Natural killer cell (primary cell): ENCODE measurements around the gene GSE1. TPM values are rescaled to one million over a fixed set of nuclear protein-coding genes. Genes with fewer than 3 reads are reported as not detected.

ENCODE experiments used
- ATAC-seq, 3 donors: fragments of 150-1000 bp in 2 of 3; fragments of 200-7000 bp in 1 of 3; cut with Tn5 transposase; 1 replicate in 1 of 3; 2 replicates in 2 of 3; pipeline ENCODE4 v1.10.0; 2021; ENCODE audit warnings: mild to moderate bottlenecking in 2 of 3, moderate library complexity in 2 of 3
- DNase-seq, 2 donors: peaks; one replicate each; pipeline versions ENCODE4 v3.0.0 to v3.0.0-alpha.2; 2013 to 2021; ENCODE audit warnings: mixed read lengths in 1 of 2
- H3K27ac ChIP-seq: one replicate; pipeline ENCODE4 v1.5.1; 2013; ENCODE audit warnings: mild to moderate bottlenecking, low read length
- H3K27me3 ChIP-seq: one replicate; pipeline ENCODE4 v1.6.1; 2013; ENCODE audit warnings: low read length; ENCODE audit not compliant: control insufficient read depth, insufficient read depth
- H3K36me3 ChIP-seq: one replicate; pipeline ENCODE4 v1.6.1; 2013; ENCODE audit warnings: low read length; ENCODE audit not compliant: control insufficient read depth, insufficient read depth
- H3K4me1 ChIP-seq: one replicate; pipeline ENCODE4 v1.6.1; 2013; ENCODE audit warnings: low read length; ENCODE audit not compliant: control insufficient read depth, insufficient read depth
- H3K4me3 ChIP-seq: one replicate; pipeline ENCODE4 v1.5.1; 2013; ENCODE audit warnings: low read length
- H3K9me3 ChIP-seq: one replicate; pipeline ENCODE4 v1.6.1; 2013; ENCODE audit warnings: low read length; ENCODE audit not compliant: control insufficient read depth, insufficient read depth
- H3K27ac Mint-ChIP-seq, 2 donors: one replicate each; pipeline ENCODE4 v1.8.0; 2022; ENCODE audit warnings: mild to moderate bottlenecking in 2 of 2, mixed read lengths in 2 of 2, moderate library complexity in 1 of 2
- H3K27me3 Mint-ChIP-seq, 2 donors: one replicate each; pipeline ENCODE4 v1.8.0; 2022; ENCODE audit warnings: low read depth in 2 of 2, mixed read lengths in 2 of 2
- H3K36me3 Mint-ChIP-seq: one replicate; pipeline ENCODE4 v1.8.0; 2022; ENCODE audit warnings: mixed read lengths
- H3K4me1 Mint-ChIP-seq, 2 donors: one replicate each; pipeline ENCODE4 v1.8.0; 2022; ENCODE audit warnings: mixed read lengths in 2 of 2
- H3K4me3 Mint-ChIP-seq: one replicate; pipeline ENCODE4 v1.8.0; 2022; ENCODE audit warnings: mild to moderate bottlenecking, moderate library complexity, mixed read lengths
- H3K9me3 Mint-ChIP-seq, 2 donors: one replicate each; pipeline ENCODE4 v1.8.0; 2022; ENCODE audit warnings: mixed read lengths in 2 of 2
- WGBS: methylation state at CpG from one replicate; pipeline ENCODE4 v1.1.7; 2013; ENCODE audit warnings: missing lambda C conversion rate; ENCODE audit not compliant: insufficient coverage; 5-methylcytosine and 5-hydroxymethylcytosine counted together
- intact Hi-C: fragments of 100-400 bp; cut with micrococcal nuclease; formaldehyde crosslinking; loops from one replicate; pipeline ENCODE4 v1.14.2; 2022
- total RNA-seq, 4 donors: library from RNA; stranded (reverse); fragments of 120-200 nt in 1 of 4; gene quantifications; one replicate each; pipeline versions ENCODE4 v1.2.3 to v1.2.4, GENCODE V29; 2013 to 2022
- TF ChIP-seq, protein P1 (sequence below): fragments of 200-600 bp; IDR thresholded peaks from one replicate; pipeline ENCODE4 v1.8.0; 2022; ENCODE audit warnings: antibody characterized with exemption

GSE1 gene
- total RNA-seq, 3 donors from 2014 or later (not counting 1 experiment from before 2014, with no cell fraction given): 232 to 277 (median 233) TPM

DNA sequence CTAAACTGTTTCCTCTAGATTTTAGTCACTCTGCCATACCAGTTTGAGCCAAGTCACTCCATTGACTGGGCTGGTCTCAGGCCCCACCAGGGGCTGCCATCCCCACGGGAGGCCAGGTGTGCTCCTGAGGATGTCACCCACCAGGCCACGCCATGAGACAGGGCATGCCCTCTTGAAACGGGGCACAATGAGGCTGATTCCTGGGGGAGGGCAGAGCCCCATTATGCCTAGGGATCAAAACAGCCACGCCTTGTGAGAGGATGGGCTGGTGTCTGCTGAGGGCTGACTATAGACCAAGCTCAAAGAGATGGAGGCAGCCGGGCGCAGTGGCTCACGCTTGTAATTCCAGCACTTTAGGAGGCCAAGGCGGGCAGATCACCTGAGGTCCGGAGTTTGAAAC, 54.1 kb downstream of the GSE1 start:
- ATAC-seq (no peak), DNase-seq (no peak)
- H3K9me3 Mint-ChIP-seq: no peaks in the 10 kb centered on the region
- Histone ChIP-seq H3K4me3 (no peak overlapping the region), H3K27me3 (no peaks in the 10 kb centered on the region), H3K27ac (no peak overlapping the region), H3K4me1 (no peaks in the 10 kb centered on the region), H3K9me3 (no peaks in the 10 kb centered on the region), H3K36me3 (peaks cover 93% of the 10 kb centered on the region)
- intact Hi-C loops: no loop called here
- no peaks in the 10 kb centered on the region for H3K27me3 Mint-ChIP-seq
- WGBS: 94% methylated on average over 9 of the region's 9 CpGs
- H3K27ac Mint-ChIP-seq: no peak overlapping the region
- TF ChIP-seq, protein P1, sequence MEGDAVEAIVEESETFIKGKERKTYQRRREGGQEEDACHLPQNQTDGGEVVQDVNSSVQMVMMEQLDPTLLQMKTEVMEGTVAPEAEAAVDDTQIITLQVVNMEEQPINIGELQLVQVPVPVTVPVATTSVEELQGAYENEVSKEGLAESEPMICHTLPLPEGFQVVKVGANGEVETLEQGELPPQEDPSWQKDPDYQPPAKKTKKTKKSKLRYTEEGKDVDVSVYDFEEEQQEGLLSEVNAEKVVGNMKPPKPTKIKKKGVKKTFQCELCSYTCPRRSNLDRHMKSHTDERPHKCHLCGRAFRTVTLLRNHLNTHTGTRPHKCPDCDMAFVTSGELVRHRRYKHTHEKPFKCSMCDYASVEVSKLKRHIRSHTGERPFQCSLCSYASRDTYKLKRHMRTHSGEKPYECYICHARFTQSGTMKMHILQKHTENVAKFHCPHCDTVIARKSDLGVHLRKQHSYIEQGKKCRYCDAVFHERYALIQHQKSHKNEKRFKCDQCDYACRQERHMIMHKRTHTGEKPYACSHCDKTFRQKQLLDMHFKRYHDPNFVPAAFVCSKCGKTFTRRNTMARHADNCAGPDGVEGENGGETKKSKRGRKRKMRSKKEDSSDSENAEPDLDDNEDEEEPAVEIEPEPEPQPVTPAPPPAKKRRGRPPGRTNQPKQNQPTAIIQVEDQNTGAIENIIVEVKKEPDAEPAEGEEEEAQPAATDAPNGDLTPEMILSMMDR: no peak
- H3K4me3 Mint-ChIP-seq: no peak overlapping the region
- H3K36me3 Mint-ChIP-seq: peaks cover 18% of the 10 kb centered on the region
- peaks cover 0 to 9% of the 10 kb centered on the region in 2 donors for H3K4me1 Mint-ChIP-seq

DNA sequence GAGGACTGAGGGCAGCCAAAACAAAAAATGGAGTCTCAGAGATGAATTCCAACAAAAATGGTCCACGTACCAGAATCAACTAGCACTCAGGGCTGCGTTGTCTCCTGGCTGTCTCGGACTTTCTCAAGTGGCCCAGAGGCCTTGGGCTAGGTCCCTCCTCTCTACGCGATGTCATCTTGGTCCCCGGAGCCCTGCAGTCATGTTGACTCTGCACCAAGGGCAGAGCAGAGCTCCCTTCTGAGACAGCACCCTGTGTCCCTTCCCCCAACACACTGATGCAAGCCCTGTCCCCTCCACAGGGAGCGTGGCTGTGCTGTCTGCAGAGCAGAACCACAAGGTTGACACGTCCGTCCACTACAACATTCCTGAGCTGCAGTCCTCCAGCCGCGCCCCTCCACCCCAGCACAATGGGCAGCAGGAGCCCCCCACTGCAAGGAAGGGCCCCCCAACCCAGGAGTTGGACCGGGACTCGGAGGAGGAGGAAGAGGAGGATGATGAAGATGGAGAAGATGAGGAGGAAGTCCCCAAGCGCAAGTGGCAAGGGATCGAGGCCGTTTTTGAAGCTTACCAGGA, 54.8 kb downstream of the GSE1 start:
- H3K4me3 Mint-ChIP-seq: no peak overlapping the region
- Histone ChIP-seq H3K9me3 (no peaks in the 10 kb centered on the region), H3K27ac (no peak overlapping the region), H3K27me3 (no peaks in the 10 kb centered on the region), H3K4me3 (no peak overlapping the region), H3K36me3 (peaks cover 94% of the 10 kb centered on the region), H3K4me1 (no peaks in the 10 kb centered on the region)
- TF ChIP-seq, protein P1: no peak
- ATAC-seq (no peak), DNase-seq (no peak)
- H3K36me3 Mint-ChIP-seq: peaks cover 18% of the 10 kb centered on the region
- 92% methylated on average over 14 of the region's 16 CpGs for WGBS
- H3K4me1 Mint-ChIP-seq: peaks cover 0 to 9% of the 10 kb centered on the region in 2 donors
- H3K27ac Mint-ChIP-seq: peak overlapping the region in 1 of 2 donors; percentile 36
- no peaks in the 10 kb centered on the region for H3K9me3 Mint-ChIP-seq
- no peaks in the 10 kb centered on the region for H3K27me3 Mint-ChIP-seq
- intact Hi-C loops: no loop called here

GRCh38 chr16:85668676-85669424, 55.7 kb downstream of the GSE1 start:
- no peaks in the 10 kb centered on the region for H3K27me3 Mint-ChIP-seq
- Histone ChIP-seq H3K4me3 (no peak overlapping the region), H3K27ac (no peak overlapping the region), H3K4me1 (no peaks in the 10 kb centered on the region), H3K9me3 (no peaks in the 10 kb centered on the region), H3K27me3 (no peaks in the 10 kb centered on the region), H3K36me3 (peaks cover 94% of the 10 kb centered on the region)
- TF ChIP-seq, protein P1: no peak
- 98% methylated on average over 10 of the region's 10 CpGs for WGBS
- ATAC-seq (no peak), DNase-seq (no peak)
- H3K36me3 Mint-ChIP-seq: peaks cover 18% of the 10 kb centered on the region
- no peak overlapping the region for H3K4me3 Mint-ChIP-seq
- intact Hi-C loops: no loop called here
- no peaks in the 10 kb centered on the region for H3K9me3 Mint-ChIP-seq
- peaks cover 0 to 9% of the 10 kb centered on the region in 2 donors for H3K4me1 Mint-ChIP-seq
- no peak overlapping the region for H3K27ac Mint-ChIP-seq
